HepG2 (cell line): ENCODE results near the gene CNTNAP1. TPM values are rescaled to one million over a fixed set of nuclear protein-coding genes. Genes with fewer than 3 reads are reported as not detected.

Experiments used
- CEBPB ChIP-seq: IDR thresholded peaks from 2 replicates; pipeline ENCODE4 v1.6.1; 2011; ENCODE audit warnings: low read depth, low read length, improper control_type of control experiment, borderline replicate concordance
- CHD2 ChIP-seq: IDR thresholded peaks from 2 replicates; pipeline ENCODE4 v1.6.1; 2011; ENCODE audit warnings: low read depth, low read length, improper control_type of control experiment
- FOXO1 ChIP-seq: sonication (generic); formaldehyde crosslinking; IDR thresholded peaks from 2 replicates; pipeline ENCODE4 v1.4.0; 2020; ENCODE audit warnings: missing genetic modification reagents
- GLI4 ChIP-seq: sonication (generic); formaldehyde crosslinking; IDR thresholded peaks from 2 replicates; pipeline ENCODE4 v1.5.1; 2020; ENCODE audit warnings: missing genetic modification reagents, mild to moderate bottlenecking, moderate library complexity, borderline replicate concordance
- HIC2 ChIP-seq: sonication (generic); formaldehyde crosslinking; IDR thresholded peaks from 2 replicates; pipeline ENCODE4 v1.9.0; 2022; ENCODE audit warnings: low read depth, missing genetic modification reagents
- HNF4A ChIP-seq: sonication (generic); formaldehyde crosslinking; IDR thresholded peaks from 2 replicates; pipeline ENCODE4 v1.4.0; 2020; ENCODE audit warnings: missing genetic modification reagents
- ISL2 ChIP-seq: sonication (generic); formaldehyde crosslinking; IDR thresholded peaks from 2 replicates; pipeline ENCODE4 v1.5.0; 2020; ENCODE audit warnings: missing genetic modification reagents
- KLF11 ChIP-seq: IDR thresholded peaks from 2 replicates; pipeline ENCODE4 v1.6.1; 2016; ENCODE audit warnings: missing compliant biosample characterization
- MATR3 ChIP-seq: sonication (generic); formaldehyde crosslinking; IDR thresholded peaks from 2 replicates; pipeline ENCODE4 v1.4.0; 2020; ENCODE audit warnings: missing genetic modification reagents
- MXD4 ChIP-seq: IDR thresholded peaks from 2 replicates; pipeline ENCODE4 v1.6.1; 2016; ENCODE audit warnings: mild to moderate bottlenecking, missing biosample characterization, missing genetic modification reagents
- PHF20 ChIP-seq: sonication (generic); formaldehyde crosslinking; IDR thresholded peaks from 2 replicates; pipeline ENCODE4 v1.5.0; 2020; ENCODE audit warnings: mild to moderate bottlenecking, missing genetic modification reagents
- PPARG ChIP-seq: conservative IDR thresholded peaks from 2 replicates; pipeline ENCODE4 v1.6.1; 2016; ENCODE audit warnings: missing biosample characterization, missing genetic modification reagents
- SNRNP70 ChIP-seq: fragments of 200-400 bp; formaldehyde crosslinking; IDR thresholded peaks from 2 replicates; pipeline ENCODE4 v1.6.1; 2017; ENCODE audit warnings: mild to moderate bottlenecking, low read depth, low read length, moderate library complexity
- SP4 ChIP-seq: sonication (generic); formaldehyde crosslinking; IDR thresholded peaks from 2 replicates; pipeline ENCODE4 v1.8.1; 2023; ENCODE audit warnings: mild to moderate bottlenecking, missing genetic modification reagents
- TGIF2 ChIP-seq: IDR thresholded peaks from 2 replicates; pipeline ENCODE4 v1.6.1; 2016; ENCODE audit warnings: control low read depth, missing compliant biosample characterization
- ZFP36L1 ChIP-seq: sonication (generic); formaldehyde crosslinking; IDR thresholded peaks from 2 replicates; pipeline ENCODE4 v1.8.0; 2022; ENCODE audit warnings: mild to moderate bottlenecking, missing genetic modification reagents, moderate library complexity
- ZFP41 ChIP-seq: sonication (generic); formaldehyde crosslinking; IDR thresholded peaks from 2 replicates; pipeline ENCODE4 v1.4.0; 2020; ENCODE audit warnings: mild to moderate bottlenecking, missing genetic modification reagents, borderline replicate concordance
- ZMYM2 ChIP-seq: sonication (generic); formaldehyde crosslinking; IDR thresholded peaks from 2 replicates; pipeline ENCODE4 v1.8.0; 2022; ENCODE audit warnings: mild to moderate bottlenecking, missing genetic modification reagents
- ZNF224 ChIP-seq: sonication (generic); formaldehyde crosslinking; IDR thresholded peaks from 2 replicates; pipeline ENCODE4 v1.5.0; 2020; ENCODE audit warnings: mild to moderate bottlenecking, missing genetic modification reagents
- ZNF30 ChIP-seq: sonication (generic); formaldehyde crosslinking; IDR thresholded peaks from 2 replicates; pipeline ENCODE4 v1.5.0; 2020; ENCODE audit warnings: mild to moderate bottlenecking, missing genetic modification reagents
- ZNF670 ChIP-seq: sonication (generic); formaldehyde crosslinking; IDR thresholded peaks from 2 replicates; pipeline ENCODE4 v1.8.0; 2022; ENCODE audit warnings: mild to moderate bottlenecking, missing genetic modification reagents, borderline replicate concordance
- ZNF703 ChIP-seq: sonication (generic); formaldehyde crosslinking; IDR thresholded peaks from 2 replicates; pipeline ENCODE4 v1.5.1; 2020; ENCODE audit warnings: missing genetic modification reagents, mild to moderate bottlenecking, moderate library complexity, borderline replicate concordance
- ZNF768 ChIP-seq: sonication (generic); formaldehyde crosslinking; IDR thresholded peaks from 2 replicates; pipeline ENCODE4 v1.4.0; 2020; ENCODE audit warnings: missing genetic modification reagents
- ZNF800 ChIP-seq: sonication (generic); formaldehyde crosslinking; IDR thresholded peaks from 2 replicates; pipeline ENCODE4 v1.4.0; 2020; ENCODE audit warnings: missing genetic modification reagents
- ZSCAN20 ChIP-seq: sonication (generic); formaldehyde crosslinking; IDR thresholded peaks from 2 replicates; pipeline ENCODE4 v1.4.0; 2020; ENCODE audit warnings: missing genetic modification reagents, mild to moderate bottlenecking, borderline replicate concordance
- polyA plus RNA-seq, 8 experiments: library from polyadenylated mRNA; depleted of rRNA in 3 of 8; stranded (reverse) in 7 of 8; unstranded in 1 of 8; fragments of >200 nt; fragmentation: Illumina TruSeq in 4 of 8; extraction: Trizol in 4 of 8; gene quantifications; 2 replicates each; pipeline versions ENCODE4 v1.2.1 to v1.2.3, GENCODE V29; 2011 to 2016; ENCODE audit warnings: low read depth in 4 of 8, missing spikeins in 1 of 8, mixed read lengths in 1 of 8; ENCODE audit not compliant: insufficient read depth in 1 of 8
- total RNA-seq, 5 experiments: library from RNA; depleted of rRNA; stranded (reverse); fragments of >200 nt; fragmentation: Illumina TruSeq; extraction: Trizol; gene quantifications; 2 replicates each; pipeline ENCODE4 v1.2.3, GENCODE V29; 2016; ENCODE audit warnings: low read depth in 1 of 5
- TF ChIP-seq, protein P1 (sequence below): sonication (generic); formaldehyde crosslinking; IDR thresholded peaks from 2 replicates; pipeline ENCODE4 v1.4.0; 2020; ENCODE audit warnings: missing genetic modification reagents, borderline replicate concordance

The CNTNAP1 gene
- total and polyA plus RNA-seq, 2 of the 13 experiments (the other 11 are each of a cell fraction or from before 2014, with no cell fraction given) = 4.5 to 7.7 TPM

- TF ChIP-seq, protein P1, sequence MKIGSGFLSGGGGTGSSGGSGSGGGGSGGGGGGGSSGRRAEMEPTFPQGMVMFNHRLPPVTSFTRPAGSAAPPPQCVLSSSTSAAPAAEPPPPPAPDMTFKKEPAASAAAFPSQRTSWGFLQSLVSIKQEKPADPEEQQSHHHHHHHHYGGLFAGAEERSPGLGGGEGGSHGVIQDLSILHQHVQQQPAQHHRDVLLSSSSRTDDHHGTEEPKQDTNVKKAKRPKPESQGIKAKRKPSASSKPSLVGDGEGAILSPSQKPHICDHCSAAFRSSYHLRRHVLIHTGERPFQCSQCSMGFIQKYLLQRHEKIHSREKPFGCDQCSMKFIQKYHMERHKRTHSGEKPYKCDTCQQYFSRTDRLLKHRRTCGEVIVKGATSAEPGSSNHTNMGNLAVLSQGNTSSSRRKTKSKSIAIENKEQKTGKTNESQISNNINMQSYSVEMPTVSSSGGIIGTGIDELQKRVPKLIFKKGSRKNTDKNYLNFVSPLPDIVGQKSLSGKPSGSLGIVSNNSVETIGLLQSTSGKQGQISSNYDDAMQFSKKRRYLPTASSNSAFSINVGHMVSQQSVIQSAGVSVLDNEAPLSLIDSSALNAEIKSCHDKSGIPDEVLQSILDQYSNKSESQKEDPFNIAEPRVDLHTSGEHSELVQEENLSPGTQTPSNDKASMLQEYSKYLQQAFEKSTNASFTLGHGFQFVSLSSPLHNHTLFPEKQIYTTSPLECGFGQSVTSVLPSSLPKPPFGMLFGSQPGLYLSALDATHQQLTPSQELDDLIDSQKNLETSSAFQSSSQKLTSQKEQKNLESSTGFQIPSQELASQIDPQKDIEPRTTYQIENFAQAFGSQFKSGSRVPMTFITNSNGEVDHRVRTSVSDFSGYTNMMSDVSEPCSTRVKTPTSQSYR = no peak
- TF ChIP-seq ZNF670 = 0 out of 2 replicates have a peak, but pooled peaks have one; percentile 57
- no peak for TF ChIP-seq PHF20 (CRISPR knock-in tag)
- 0 out of 2 replicates have a peak, but pooled peaks have one; percentile 17 for TF ChIP-seq TGIF2 (CRISPR knock-in tag)
- TF ChIP-seq ZFP41 (CRISPR knock-in tag) = no peak
- peak; percentile 14; the same call in 1 of the 2 replicates for TF ChIP-seq PPARG (CRISPR knock-in tag)
- TF ChIP-seq ZNF768 = no peak
- TF ChIP-seq ZNF703 (CRISPR knock-in tag) = no peak
- no peak for TF ChIP-seq ZNF30 (CRISPR knock-in tag)
- TF ChIP-seq KLF11 (CRISPR knock-in tag) = no peak
- peak; percentile 91 for TF ChIP-seq CEBPB
- TF ChIP-seq FOXO1 (CRISPR knock-in tag) = no peak
- no peak for TF ChIP-seq ZMYM2 (CRISPR knock-in tag)
- no peak for TF ChIP-seq CHD2
- no peak for TF ChIP-seq HIC2 (CRISPR knock-in tag)
- no peak for TF ChIP-seq MATR3 (CRISPR knock-in tag)
- no peak for TF ChIP-seq SP4 (CRISPR knock-in tag)
- TF ChIP-seq ZNF800 = no peak
- no peak for TF ChIP-seq GLI4
- TF ChIP-seq HNF4A = no peak
- no peak for TF ChIP-seq SNRNP70
- no peak for TF ChIP-seq ISL2
- no peak for TF ChIP-seq ZNF224 (CRISPR knock-in tag)
- TF ChIP-seq ZFP36L1 (CRISPR knock-in tag) = no peak
- no peak for TF ChIP-seq ZSCAN20 (CRISPR knock-in tag)
- TF ChIP-seq MXD4 (CRISPR knock-in tag) = no peak
Measured at GRCh38 chr17:42748202-42748907, 66.0 kb downstream of the CNTNAP1 start (continued).
